Measurements from ENCODE around the gene FAM180A.

GRCh38 chr7:135782801-135783200 is 34.2 kb upstream of the FAM180A start:
- TF ChIP-seq CTCF (optimal IDR thresholded peaks at IDR 0.05 in 1 of 3, IDR thresholded peaks at IDR 0.05 in 1 of 3, conservative IDR thresholded peaks at IDR 0.05 in 1 of 3; ENCODE audit: extremely low read depth in 1 of 3, insufficient read depth in 2 of 3, low read length in 3 of 3): no peak
- no peak for TF ChIP-seq EZH2 (IDR thresholded peaks at IDR 0.05; ENCODE audit: low read length)

Data from keratinocyte (primary cell).